Measurements from ENCODE around the gene RCAN1.
"Not testable (repeated sequence)": the region's sequence is repeated elsewhere in the genome, so short reads cannot be mapped to it uniquely, and the experiment has no call there.

The RCAN1 gene

GRCh38 chr21:34501716-34502115 lies 113.2 kb downstream of the RCAN1 start:
- DNase-seq (ENCODE audit: extremely low read depth, low read depth): no peak
- TF ChIP-seq CTCF (IDR thresholded peaks at IDR 0.05; ENCODE audit: low read depth, low read length): no peak

- DNase-seq (ENCODE audit: extremely low read depth, low read depth): no peak
- TF ChIP-seq CTCF (IDR thresholded peaks at IDR 0.05; ENCODE audit: low read depth, low read length): no peak
Observed at GRCh38 chr21:34500191-34500590, 114.7 kb downstream of the RCAN1 start.

GRCh38 chr21:34499116-34499515 lies 115.8 kb downstream of the RCAN1 start:
- TF ChIP-seq CTCF (IDR thresholded peaks at IDR 0.05; ENCODE audit: low read depth, low read length): no peak

GRCh38 chr21:34498623-34499022 lies 116.3 kb downstream of the RCAN1 start:
- TF ChIP-seq CTCF (IDR thresholded peaks at IDR 0.05; ENCODE audit: low read depth, low read length): no peak
- DNase-seq (ENCODE audit: extremely low read depth, low read depth): no peak

More at GRCh38 chr21:34499116-34499515, 115.8 kb downstream of the RCAN1 start:
- no peak for DNase-seq (ENCODE audit: extremely low read depth, low read depth)

- not testable (repeated sequence) for DNase-seq (ENCODE audit: extremely low read depth, low read depth)
Observed at GRCh38 chr21:34483854-34484253, 131.1 kb downstream of the RCAN1 start.

GRCh38 chr21:34483435-34483834 lies 131.5 kb downstream of the RCAN1 start:
- DNase-seq (ENCODE audit: extremely low read depth, low read depth): not testable (repeated sequence)

- DNase-seq (ENCODE audit: extremely low read depth, low read depth): not testable (repeated sequence)
Observed at GRCh38 chr21:34467333-34467732, 147.6 kb downstream of the RCAN1 start.

Data from AG09319 (cell line).